Posterior vena cava (tissue), 2 donors: Measurements from ENCODE around the gene RHOV. TPM values are rescaled to one million over a fixed set of nuclear protein-coding genes. Genes with fewer than 3 reads are reported as not detected.
A peak's percentile ranks its signal among the peaks of the same experiment; 100 is the strongest.

ENCODE experiments used
- DNase-seq: peaks from one replicate; pipeline ENCODE4 v3.0.0-alpha.2; 2020; ENCODE audit warnings: low spot score
- intact Hi-C, 2 donors: fragments of 100-400 bp; cut with DNase I; formaldehyde crosslinking; loops; one replicate each; pipeline versions ENCODE4 v1.14.1 to v1.14.2; 2022 to 2023
- total RNA-seq, 2 donors: library from RNA; stranded (reverse); fragmentation: NEBNext Ultra II Directional; extraction: Animal tissue kit (Norgen Biotek cat#: 25700); gene quantifications; one replicate each; pipeline ENCODE4 v1.2.1, GENCODE V29; 2021
- donor health status: DM: yes; HTN: yes; CAD: no.
- donor health status: DM: yes; HTN: yes; CAD: no.

RHOV gene
- total RNA-seq, 2 donors from 2014 or later = not detected

DNA sequence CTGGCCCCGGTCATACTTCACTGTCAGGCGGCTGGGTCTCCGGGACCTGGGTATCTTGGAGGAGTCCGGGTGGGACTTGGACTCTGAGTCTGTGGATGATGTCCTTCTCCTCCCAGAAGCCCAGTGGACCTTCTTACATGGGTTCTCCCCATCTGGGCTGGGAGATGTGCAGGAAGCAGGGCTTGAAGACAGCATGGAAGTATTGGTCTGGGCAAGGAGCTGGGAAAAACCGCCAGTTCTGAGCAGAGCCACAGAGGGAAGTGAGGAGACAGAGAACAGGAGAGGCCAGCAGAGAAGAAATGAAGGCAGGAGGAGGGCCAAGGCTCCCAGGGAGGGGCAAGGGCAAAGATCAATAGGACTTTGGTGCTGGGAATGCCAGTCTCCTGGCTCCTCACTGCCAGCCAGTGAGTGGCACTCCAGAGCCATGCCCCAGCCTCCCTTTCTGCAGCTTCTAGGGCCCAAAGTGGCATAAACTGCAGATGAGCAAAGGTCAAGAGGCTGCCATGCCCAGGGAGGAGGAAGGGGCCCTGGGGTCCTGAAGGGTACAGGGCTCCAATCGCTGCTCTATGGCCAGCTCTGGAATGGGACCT, 45.5 kb downstream of the RHOV start, which contains the start of gene PPP1R14D:
Gene PPP1R14D, minus strand, starts transcription at position 262 of the 590 bp plus-strand sequence. Its CDS starts 67 bp downstream, at position 195.
- peak; percentile 38 for DNase-seq
- intact Hi-C loops = no loop called here

GRCh38 chr15:40826423-40827075, 47.5 kb downstream of the RHOV start:
- intact Hi-C loops = no loop called here
- no peak for DNase-seq

DNA sequence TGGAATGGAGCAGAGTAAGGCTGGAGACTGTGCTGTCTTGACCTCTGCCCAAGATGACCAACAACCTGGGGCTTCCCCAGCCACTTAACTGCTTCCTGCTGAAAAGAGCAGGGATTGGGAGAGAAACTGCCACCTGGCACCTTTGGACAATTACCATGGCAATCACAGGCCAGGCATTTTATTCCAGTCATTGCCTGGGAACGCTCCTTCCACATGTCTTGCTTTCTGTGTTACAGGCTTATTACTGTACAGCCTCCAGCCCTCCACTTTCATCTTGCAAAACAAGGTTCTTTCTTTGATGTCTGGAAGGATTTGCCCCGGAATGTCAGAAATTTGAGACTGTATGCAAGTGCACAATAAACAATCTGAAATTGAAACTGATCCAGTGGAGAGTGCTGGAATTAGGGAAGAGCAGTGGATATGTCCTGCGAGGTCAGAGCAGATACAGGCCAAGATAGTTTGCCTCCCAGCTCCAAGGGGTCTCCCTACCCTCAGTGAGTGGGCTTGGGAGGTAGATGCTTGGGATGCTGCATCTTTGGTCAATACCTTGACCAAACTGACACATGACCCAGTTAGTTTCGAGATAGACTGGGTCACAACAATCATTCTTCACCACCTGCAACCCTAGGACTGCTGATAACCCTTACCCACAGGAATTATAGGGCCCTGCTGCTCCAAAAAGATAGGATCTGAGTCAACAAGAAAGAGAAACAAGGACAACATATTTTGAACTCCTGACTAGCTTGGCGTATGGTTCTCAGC, 48.2 kb downstream of the RHOV start:
- intact Hi-C loops = no loop called here
- no peak for DNase-seq

DNA sequence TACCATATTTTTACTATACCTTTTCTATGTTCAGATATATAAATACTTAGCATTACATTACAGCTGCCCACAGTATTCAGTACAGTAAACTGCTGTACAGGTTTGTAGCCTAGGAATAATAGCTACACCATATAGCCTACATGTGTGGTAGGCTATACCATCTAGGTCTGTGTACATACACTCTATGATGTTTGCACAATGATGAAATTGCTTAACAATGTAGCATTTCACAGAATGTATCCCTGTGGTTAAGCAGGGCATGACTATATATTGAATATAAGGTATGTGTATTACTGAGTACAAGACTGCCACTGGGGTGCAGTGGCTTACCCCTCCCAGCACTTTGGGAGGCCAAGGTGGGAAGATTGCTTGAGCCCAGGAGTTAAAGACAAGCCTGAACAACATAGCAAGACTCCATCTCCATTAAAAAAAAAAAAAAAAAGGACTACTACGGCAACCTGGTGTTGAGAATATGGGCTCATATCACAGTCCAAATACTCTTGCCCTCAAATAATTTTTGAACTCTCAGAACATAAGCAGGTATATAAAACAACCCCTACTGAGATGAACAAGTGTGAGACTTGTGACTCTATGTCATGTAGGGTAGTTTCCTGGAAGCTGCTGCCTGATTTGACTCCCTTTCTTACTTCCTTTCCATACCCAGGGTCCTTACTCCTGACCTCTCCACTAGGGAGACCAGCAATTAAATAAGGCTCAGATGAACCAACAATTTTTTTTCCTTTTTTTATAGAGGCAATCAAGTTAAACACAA, 50.3 kb downstream of the RHOV start:
- intact Hi-C loops = no loop called here
- no peak for DNase-seq

Other genes with a start within 250 kb of the RHOV start
- gene RAD51, start 179.1 kb downstream of the RHOV start, total RNA-seq = 1 to 10 TPM in 1 of 2 donors, under 1 TPM in 1; 0.52 to 1.0 TPM
- gene RMDN3, start 119.0 kb downstream of the RHOV start, total RNA-seq = 10 to 100 TPM; 22.3 to 23.6 TPM
- gene GCHFR, start 110.2 kb downstream of the RHOV start, total RNA-seq = 1 to 10 TPM; 7.1 to 8.9 TPM
- under 1 TPM; 0.10 to 0.28 TPM for gene C15orf62, start 104.3 kb downstream of the RHOV start, total RNA-seq
- gene ZFYVE19, start 67.1 kb downstream of the RHOV start, total RNA-seq = 1 to 10 TPM; 8.3 to 8.6 TPM
- 10 to 100 TPM; 18.3 to 22.9 TPM for gene DNAJC17, start 66.8 kb downstream of the RHOV start, total RNA-seq
- gene PPP1R14D, start 45.5 kb downstream of the RHOV start, total RNA-seq = not detected
- 1 to 10 TPM; 1.7 to 3.2 TPM for gene SPINT1, start 30.2 kb downstream of the RHOV start, total RNA-seq
- gene VPS18, start 20.2 kb upstream of the RHOV start, total RNA-seq = 10 to 100 TPM; 21.9 to 23.3 TPM
- gene DLL4, start 55.1 kb upstream of the RHOV start, total RNA-seq = 1 to 10 TPM; 7.4 to 9.8 TPM
- 1 to 10 TPM; 1.5 to 3.9 TPM for gene CHAC1, start 79.2 kb upstream of the RHOV start, total RNA-seq
- gene INO80, start 242.0 kb upstream of the RHOV start, total RNA-seq = 10 to 100 TPM; 21.4 to 25.5 TPM